Body of pancreas (tissue), 4 donors: ENCODE measurements around the gene RBL1.

ENCODE experiments used
- CTCF ChIP-seq, 7 experiments: fragments of 450-650 bp in 4 of 7; fragments of 200-600 bp in 3 of 7; sonication (generic) in 3 of 7; IDR thresholded peaks; one replicate each; pipeline ENCODE4 v1.5.1; 2016 to 2019; ENCODE audit warnings: antibody characterized with exemption in 7 of 7
- POLR2A ChIP-seq, 3 donors: fragments of 450-650 bp; IDR thresholded peaks; one replicate each; pipeline ENCODE4 v1.6.1; 2016; ENCODE audit warnings: antibody characterized with exemption in 3 of 3, mild to moderate bottlenecking in 2 of 3

- TF ChIP-seq CTCF (IDR thresholded peaks at IDR 0.05) (no peak), POLR2A (IDR thresholded peaks at IDR 0.05) (no peak)
Measured at GRCh38 chr20:36969051-36969450, 126.7 kb downstream of the RBL1 start.
